Pancreas (tissue), 10 donors: ENCODE measurements around the gene MAN2A2. TPM values are rescaled to one million over a fixed set of nuclear protein-coding genes. Genes with fewer than 3 reads are reported as not detected.

ENCODE experiments used
- ATAC-seq, 4 donors: fragments of 200-7000 bp; cut with Tn5 transposase; one replicate each; pipeline versions ENCODE4 v1.8.0 to v1.9.1; 2020; ENCODE audit warnings: mild to moderate bottlenecking in 4 of 4, moderate library complexity in 4 of 4
- DNase-seq, 6 donors: peaks; one replicate each; pipeline ENCODE4 v3.0.0-alpha.2; 2020
- FAIRE-seq: peaks from 2 replicates; lab custom pipeline; 2012; peaks lifted over from hg19 to GRCh38; lab: Jason Lieb, UNC
- H3K27ac ChIP-seq, 4 donors: fragments of 200-600 bp; sonication (generic); 1 replicate in 3 of 4; 2 replicates in 1 of 4; pipeline versions ENCODE4 v1.5.0 to v1.8.0; 2020
- H3K27me3 ChIP-seq, 4 donors: fragments of 200-600 bp; one replicate each; pipeline ENCODE4 v1.8.0; 2021
- H3K36me3 ChIP-seq, 3 donors: fragments of 200-600 bp; sonication (generic) in 1 of 3; one replicate each; pipeline versions ENCODE4 v1.5.0 to v1.8.0; 2020 to 2021
- H3K4me1 ChIP-seq, 3 donors: fragments of 200-600 bp; one replicate each; pipeline ENCODE4 v1.8.0; 2021
- H3K4me3 ChIP-seq, 4 donors: fragments of 200-600 bp; sonication (generic) in 2 of 4; one replicate each; pipeline versions ENCODE4 v1.5.0 to v1.8.0; 2020 to 2021
- H3K9me3 ChIP-seq, 4 donors: fragments of 200-600 bp; one replicate each; pipeline ENCODE4 v1.8.0; 2021
- CTCF ChIP-seq, 4 donors: fragments of 200-600 bp; sonication (generic) in 3 of 4; IDR thresholded peaks; one replicate each; pipeline versions ENCODE4 v1.5.0 to v1.8.0; 2021; ENCODE audit warnings: antibody characterized with exemption in 4 of 4
- WGBS, 2 donors: extraction: QIAGEN DNeasy Blood & Tissue Kit; methylation state at CpG; one replicate each; pipeline ENCODE4 v1.1.7; 2013; 5-methylcytosine and 5-hydroxymethylcytosine counted together
- intact Hi-C, 3 donors: fragments of 100-400 bp; cut with DNase I; formaldehyde crosslinking; loops; one replicate each; pipeline versions ENCODE4 v1.11.1 to v1.14.2; 2022
- polyA plus RNA-seq, 2 donors: library from polyadenylated mRNA; stranded (reverse); fragments of 200-250 nt; gene quantifications; one replicate each; pipeline ENCODE4 v1.2.3, GENCODE V29; 2013
- total RNA-seq, 6 donors: library from RNA; stranded (reverse); fragmentation: NEBNext Ultra II Directional in 4 of 6; extraction: Animal tissue kit (Norgen Biotek cat#: 25700) in 4 of 6; gene quantifications; one replicate each; pipeline versions ENCODE4 v1.2.1 to v1.2.4, GENCODE V29; 2021 to 2023
- donor health status: healthy with polysubstance abuse.
- donor health status: DM: no; HTN: no; CAD: no; lungs with moderate emphysema.
- donor health status: DM: no; HTN: no; CAD: no.
- donor health status: control.
- donor health status: control.
- donor health status: Bipolar disorder and iron deficiency.
- donor health status: DM: yes; HTN: yes; CAD: no.
- donor health status: DM: no; HTN: no; CAD: no.
- donor health status: DM: no; HTN: no; CAD: no.
- donor health status: DM: yes; HTN: yes; CAD: no.

The MAN2A2 gene
- total and polyA plus RNA-seq, 8 donors = 56.6 to 118 (median 67.7) TPM

GRCh38 chr15:90930861-90931574 is 27.9 kb downstream of the MAN2A2 start:
- no peak for TF ChIP-seq CTCF (IDR thresholded peaks at IDR 0.05)
- WGBS, 2 donors = 44 to 53% methylated on average over 15 of the region's 15 CpGs
- ATAC-seq (no peak), FAIRE-seq (no peak), DNase-seq (peak in 1 of 6 donors; percentile 35)
- peak overlapping the region; percentile 91 to 96 (median 92) for H3K27ac ChIP-seq
- no peaks in the 10 kb centered on the region for H3K9me3 ChIP-seq
- peaks cover 0 to 25% (median 14%) of the 10 kb centered on the region in 3 donors for H3K4me1 ChIP-seq
- intact Hi-C loops = no loop called here
- H3K36me3 ChIP-seq = no peaks in the 10 kb centered on the region
- no peaks in the 10 kb centered on the region for H3K27me3 ChIP-seq
- peak overlapping the region in 3 of 4 donors; percentile 38 to 84 (median 76) for H3K4me3 ChIP-seq

- H3K4me3 ChIP-seq = peak overlapping the region; percentile 72 to 84 (median 80)
- WGBS, 2 donors = 7 to 10% methylated on average over 6 of the region's 6 CpGs
- peaks cover 0 to 30% (median 14%) of the 10 kb centered on the region in 3 donors for H3K4me1 ChIP-seq
- no peaks in the 10 kb centered on the region for H3K27me3 ChIP-seq
- no peaks in the 10 kb centered on the region for H3K36me3 ChIP-seq
- intact Hi-C loops = no loop called here
- peak overlapping the region; percentile 91 to 96 (median 92) for H3K27ac ChIP-seq
- H3K9me3 ChIP-seq = no peaks in the 10 kb centered on the region
- ATAC-seq (no peak), FAIRE-seq (no peak), DNase-seq (no peak)
- TF ChIP-seq CTCF (IDR thresholded peaks at IDR 0.05) = no peak
Measured at GRCh38 chr15:90931575-90931827, 28.4 kb downstream of the MAN2A2 start.

- FAIRE-seq (no peak), DNase-seq (peak; percentile 87 to 99 (median 92)), ATAC-seq (peak; percentile 65 to 71 (median 68))
- Histone ChIP-seq H3K4me3 (peak within 1 kb of the TSS; percentile 72 to 84 (median 80)), H3K27ac (peak within 1 kb of the TSS; percentile 91 to 96 (median 92)), H3K27me3 (no peaks in the 10 kb centered on the region), H3K9me3 (no peaks in the 10 kb centered on the region), H3K36me3 (no peaks in the 10 kb centered on the region), H3K4me1 (peaks cover 0 to 32% (median 14%) of the 10 kb centered on the region in 3 donors)
- TF ChIP-seq CTCF (IDR thresholded peaks at IDR 0.05) = peak; percentile 94 to 97 (median 96)
- 0 to 1% methylated on average over 43 to 52 of the region's 52 CpGs for WGBS, 2 donors
- intact Hi-C loops = no loop called here
Measured at GRCh38 chr15:90931828-90932659, 28.9 kb downstream of the MAN2A2 start, which contains the start of gene HDDC3. Gene HDDC3 (minus strand): TSS chr15:90932549. CDS start chr15:90932540, 9 bp downstream.

- peak overlapping the region in 3 of 4 donors; percentile 72 to 84 (median 76) for H3K4me3 ChIP-seq
- H3K9me3 ChIP-seq = no peaks in the 10 kb centered on the region
- 16 to 19% methylated on average over 5 of the region's 5 CpGs for WGBS, 2 donors
- peak overlapping the region in 3 of 4 donors; percentile 92 to 96 (median 93) for H3K27ac ChIP-seq
- H3K36me3 ChIP-seq = peaks cover 0 to 4% (median 0%) of the 10 kb centered on the region in 3 donors
- ATAC-seq = no peak
- FAIRE-seq = no peak
- H3K27me3 ChIP-seq = no peaks in the 10 kb centered on the region
- DNase-seq = no peak
- intact Hi-C loops = no loop called here
- no peak for TF ChIP-seq CTCF (IDR thresholded peaks at IDR 0.05)
- H3K4me1 ChIP-seq = peaks cover 0 to 32% (median 14%) of the 10 kb centered on the region in 3 donors
Measured at GRCh38 chr15:90932660-90932991, 29.5 kb downstream of the MAN2A2 start.
